ENCODE measurements around the gene MRPL36.
"Not testable (repeated sequence)": the region's sequence is repeated elsewhere in the genome, so short reads cannot be mapped to it uniquely, and the experiment has no call there.

Gene MRPL36

DNA sequence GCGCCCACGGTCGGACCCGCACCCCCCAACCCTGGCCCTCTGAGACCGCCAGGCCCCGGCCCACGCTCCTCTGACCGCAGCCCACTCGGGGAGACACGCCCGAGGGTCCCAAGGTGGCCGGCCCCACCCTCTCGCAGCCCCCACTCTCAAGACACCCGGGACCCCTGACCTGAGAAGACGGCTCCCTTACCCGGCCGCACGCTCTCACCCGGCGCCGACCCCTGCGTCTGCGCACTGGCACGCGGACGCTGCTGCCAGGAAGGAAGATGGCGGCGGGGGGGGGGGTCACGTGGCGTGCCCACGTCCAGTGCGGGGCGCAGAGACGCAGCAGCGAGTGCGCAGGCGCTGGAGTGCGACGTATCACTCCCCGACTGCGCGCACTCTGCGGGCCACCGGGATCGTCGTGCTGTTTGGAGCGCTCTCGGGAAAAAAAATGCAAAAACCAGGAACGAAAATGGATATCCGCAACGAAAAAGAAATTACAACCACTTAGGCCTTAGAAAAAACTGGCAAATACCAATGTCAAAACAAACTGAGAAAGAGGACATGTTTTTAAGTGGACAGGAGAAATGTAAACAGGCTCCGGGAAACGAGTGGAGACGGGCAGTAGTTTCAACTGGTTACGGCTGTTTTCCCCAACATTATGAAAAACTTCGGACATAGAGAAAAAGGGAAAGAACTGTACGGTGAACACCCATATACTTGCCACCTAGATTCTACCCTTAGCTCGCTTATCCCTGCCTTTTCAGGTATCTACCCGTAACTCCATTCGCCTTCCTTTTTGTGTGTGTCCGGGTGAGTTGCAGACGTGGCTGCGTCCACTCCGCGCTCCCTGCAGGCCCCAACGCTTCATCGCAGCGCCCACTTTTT lies at the start of gene MRPL36:
Gene MRPL36, minus strand, starts transcription at position 236 of the 870 bp plus-strand sequence. CDS start 902 bp downstream, outside the sequence.
- peak; percentile 71 for DNase-seq

GRCh38 chr5:1847611-1848010 lies 48.0 kb upstream of the MRPL36 start:
- DNase-seq: no peak

GRCh38 chr5:1847056-1847455 lies 47.4 kb upstream of the MRPL36 start:
- no peak for DNase-seq

GRCh38 chr5:1846583-1846982 lies 46.9 kb upstream of the MRPL36 start:
- no peak for DNase-seq

DNA sequence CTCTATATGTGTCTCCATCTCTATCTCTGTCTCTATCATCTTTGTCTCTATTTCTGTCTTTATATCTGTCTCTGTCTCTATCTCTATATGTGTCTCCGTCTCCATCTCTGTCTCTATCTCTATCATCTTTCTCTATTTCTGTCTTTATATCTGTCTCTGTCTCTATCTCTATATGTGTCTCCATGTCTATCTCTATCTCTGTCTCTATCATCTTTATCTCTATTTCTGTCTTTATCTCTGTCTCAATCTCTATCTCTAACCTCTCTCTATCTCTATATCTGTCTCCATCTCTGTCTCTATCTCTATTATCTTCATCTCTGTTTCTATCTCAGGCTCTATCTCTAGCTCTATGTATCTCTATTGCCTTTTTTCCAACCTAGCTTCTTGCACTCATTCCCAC lies 46.1 kb upstream of the MRPL36 start:
- DNase-seq: no peak

DNA sequence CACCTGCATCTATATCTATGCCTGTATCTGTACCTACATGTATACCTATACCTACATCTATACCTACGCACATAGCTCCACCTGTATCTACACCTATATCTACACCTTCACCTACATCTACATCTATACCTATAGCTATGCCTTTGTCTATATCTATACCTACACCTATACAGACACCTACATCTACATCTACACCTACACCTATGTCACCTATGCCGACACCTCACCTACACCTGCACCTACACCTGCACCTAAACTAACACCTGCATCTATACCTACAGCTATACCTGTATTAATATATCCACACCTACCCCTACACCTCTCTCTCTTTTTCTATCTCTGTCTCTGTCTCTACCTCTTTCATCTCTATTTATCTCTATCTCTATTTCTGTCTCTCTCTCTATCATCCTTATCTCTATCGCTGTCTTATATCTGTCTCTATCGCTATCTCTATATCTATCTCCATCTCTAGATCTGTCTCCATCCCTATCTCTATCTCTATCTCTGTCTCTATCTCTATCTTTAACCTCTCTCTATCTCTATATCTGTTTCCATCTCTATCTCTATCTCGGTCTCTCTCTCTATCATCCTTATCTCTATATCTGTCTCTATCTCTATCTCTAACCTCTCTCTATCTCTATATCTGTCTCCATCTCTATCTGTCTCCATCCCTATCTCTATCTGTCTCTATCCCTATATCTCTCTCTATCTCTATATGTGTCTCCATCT lies 45.2 kb upstream of the MRPL36 start:
- no peak for DNase-seq

GRCh38 chr5:1843761-1844160 lies 44.1 kb upstream of the MRPL36 start:
- not testable (repeated sequence) for DNase-seq

GRCh38 chr5:1842004-1842819 lies 42.6 kb upstream of the MRPL36 start:
- DNase-seq: no peak

DNA sequence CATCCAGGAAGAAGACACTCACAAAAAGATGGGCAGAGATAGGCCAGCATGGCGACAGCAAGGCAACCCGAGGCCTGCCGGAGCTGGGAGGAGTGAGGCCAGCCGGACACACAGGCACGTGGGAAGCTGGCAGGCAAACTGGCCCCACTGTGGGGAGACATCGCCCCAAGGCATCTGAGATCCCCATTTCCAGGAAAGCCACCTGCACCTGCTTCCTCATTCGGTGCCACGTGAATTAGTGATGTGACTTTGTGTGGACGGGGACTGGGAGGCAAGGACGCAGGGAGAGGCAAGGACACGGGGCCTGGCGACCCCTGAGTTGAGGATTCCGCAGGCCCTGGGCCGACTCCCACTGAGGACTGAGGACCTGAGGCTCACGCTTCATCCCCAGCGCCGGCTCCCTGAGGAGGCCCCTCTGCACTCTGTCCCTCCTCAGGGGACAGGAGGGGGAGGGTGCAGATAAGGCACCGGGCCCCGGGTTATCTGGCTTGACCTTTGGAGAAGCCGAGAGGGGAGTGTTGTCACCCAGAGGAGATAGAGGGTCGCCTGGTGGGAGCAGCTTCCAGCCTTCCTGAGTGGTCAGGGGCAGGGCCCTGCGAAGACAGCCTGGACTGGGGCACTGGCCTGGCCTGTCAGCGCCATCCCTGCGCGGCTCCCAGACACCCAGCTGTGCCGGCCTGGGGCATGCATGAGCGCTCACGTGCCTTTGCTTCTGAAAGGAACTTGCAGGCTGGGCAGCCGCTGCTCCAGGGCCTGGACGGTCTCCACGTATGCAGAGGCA lies 41.3 kb upstream of the MRPL36 start:
- no peak for DNase-seq

DNA sequence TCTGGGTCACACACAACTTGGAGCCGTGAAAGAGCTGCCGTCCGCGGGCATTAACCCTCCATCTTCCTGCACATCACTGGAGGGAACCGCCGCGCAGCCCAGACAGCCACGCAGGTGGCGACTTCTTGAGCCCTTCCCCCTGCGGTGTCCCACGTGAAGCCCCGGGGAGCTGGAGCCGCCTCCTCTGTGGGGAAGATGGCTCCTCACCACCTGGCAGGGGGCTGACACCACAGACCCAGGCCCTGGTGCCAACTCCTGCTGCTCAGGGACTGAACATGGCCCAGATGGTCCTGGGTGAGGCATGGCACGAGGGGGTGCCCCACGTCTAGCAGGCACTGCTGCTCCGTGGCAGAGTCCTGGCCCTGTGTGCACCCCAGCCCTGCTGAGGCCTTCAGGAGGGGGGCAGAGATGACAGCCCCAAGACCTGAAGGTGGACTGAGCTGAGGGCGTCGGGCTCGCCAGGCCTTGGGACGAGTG lies 40.5 kb upstream of the MRPL36 start:
- DNase-seq: no peak

- DNase-seq: no peak
Measured at GRCh38 chr5:1838013-1838412, 38.4 kb upstream of the MRPL36 start.

DNA sequence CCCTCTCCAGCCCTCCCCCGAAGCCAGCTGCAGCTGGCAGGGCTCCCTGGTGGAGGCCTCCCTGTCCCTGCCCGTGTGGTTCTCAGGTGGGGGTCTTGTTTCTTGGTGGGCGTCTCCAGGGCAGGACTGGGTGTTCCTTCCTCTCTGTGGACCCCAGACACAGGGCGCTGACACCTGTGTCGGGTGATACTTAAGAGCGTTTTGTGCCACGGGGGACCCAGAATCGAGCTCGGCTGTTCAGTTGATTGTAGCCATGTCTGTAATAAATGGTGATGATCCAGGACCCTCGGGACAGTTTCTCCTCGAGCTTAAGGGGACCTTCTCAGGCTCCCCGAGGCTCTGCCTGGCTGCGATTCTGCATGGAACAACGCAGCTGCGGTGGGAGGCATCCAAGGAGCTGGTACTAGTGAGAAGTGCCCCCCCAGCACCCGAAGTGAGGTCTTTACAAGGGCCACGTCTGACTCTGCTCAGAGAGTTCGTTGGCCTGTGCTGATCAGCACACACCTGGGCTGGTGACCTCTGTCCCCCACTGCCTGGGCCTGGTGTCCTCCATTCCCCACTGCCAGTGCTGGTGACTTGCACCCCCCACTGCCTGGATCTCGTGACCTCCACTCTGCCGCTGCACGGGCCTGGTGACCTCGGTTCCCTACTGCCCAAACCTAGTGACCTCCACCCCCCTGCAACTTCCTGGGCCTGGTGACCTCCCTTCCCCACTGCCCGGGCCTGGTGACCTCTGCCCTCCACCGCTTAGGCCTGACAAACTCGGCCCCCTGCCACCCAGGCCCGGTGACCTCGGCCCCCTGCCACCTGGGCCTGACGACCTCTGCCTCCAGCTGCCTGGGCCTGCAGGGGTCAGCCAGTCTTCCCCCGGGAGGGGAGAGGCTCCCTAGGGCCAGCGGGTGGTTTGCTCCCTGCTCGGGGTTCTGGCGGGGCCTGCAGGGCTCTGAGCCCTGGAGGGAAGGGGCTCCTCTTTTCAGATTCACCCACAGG lies 37.5 kb upstream of the MRPL36 start:
- no peak for DNase-seq

- DNase-seq: no peak
Measured at GRCh38 chr5:1836176-1836890, 36.7 kb upstream of the MRPL36 start.

- DNase-seq: no peak
Measured at GRCh38 chr5:1835431-1835830, 35.8 kb upstream of the MRPL36 start.

DNA sequence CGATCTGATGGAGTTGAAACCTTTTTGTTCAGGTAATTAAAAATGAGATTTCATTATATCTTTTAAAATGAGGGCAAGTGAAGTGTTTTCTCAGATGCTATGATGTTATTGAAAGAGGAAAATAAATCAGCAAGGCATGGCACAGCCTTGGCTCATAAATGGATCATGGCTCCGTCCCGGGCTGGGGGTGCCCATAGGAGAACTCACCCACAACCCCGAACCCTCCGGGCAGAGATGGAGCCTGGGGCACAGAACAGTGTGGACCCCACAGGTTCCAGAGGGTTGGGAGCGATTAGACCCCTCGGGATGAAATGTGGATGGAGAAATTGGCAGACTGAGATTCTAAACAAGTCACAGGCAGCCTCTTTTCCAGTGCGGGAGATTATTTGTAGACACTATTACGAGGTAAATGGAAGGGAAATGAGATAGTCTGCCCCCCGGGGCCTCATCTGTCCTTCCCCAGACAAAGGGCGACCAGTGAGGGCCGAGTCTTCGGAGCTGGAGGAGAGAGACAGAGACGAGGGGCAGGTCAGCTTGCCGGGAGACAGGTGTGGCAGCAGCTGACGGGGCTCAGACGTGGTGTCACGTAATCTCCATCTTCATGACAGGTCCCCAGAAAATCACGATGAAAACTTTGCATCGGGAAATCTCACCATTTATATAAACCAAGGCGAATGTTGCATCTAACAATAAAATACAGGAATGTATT lies 35.2 kb upstream of the MRPL36 start:
- DNase-seq: no peak

DNA sequence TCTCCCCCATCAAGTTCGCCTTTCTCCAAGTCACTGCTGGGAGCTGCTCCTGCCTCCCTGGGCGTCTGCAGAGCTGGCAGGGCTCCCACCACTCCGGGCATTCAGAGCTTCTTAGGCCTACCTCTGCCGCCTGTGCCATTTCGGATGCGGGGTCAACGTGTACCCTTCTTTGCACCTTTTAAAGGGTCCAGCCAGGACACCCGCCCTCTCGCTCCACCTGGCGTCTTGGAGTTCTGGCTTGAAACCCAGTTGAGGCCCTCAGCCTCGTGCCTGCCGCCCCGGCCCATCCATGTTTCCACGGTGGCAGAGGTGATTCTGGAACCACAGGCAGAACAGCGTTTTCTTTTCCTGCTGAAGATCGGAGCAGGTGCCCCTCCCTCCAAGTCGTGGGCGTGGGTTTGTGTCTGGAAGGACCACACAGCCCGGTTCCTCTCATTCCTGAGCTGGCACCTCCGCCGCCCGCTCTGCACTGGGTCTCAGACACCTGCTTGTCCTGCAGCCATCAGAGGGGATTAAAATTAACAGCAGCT lies 34.5 kb upstream of the MRPL36 start:
- DNase-seq: no peak

DNA sequence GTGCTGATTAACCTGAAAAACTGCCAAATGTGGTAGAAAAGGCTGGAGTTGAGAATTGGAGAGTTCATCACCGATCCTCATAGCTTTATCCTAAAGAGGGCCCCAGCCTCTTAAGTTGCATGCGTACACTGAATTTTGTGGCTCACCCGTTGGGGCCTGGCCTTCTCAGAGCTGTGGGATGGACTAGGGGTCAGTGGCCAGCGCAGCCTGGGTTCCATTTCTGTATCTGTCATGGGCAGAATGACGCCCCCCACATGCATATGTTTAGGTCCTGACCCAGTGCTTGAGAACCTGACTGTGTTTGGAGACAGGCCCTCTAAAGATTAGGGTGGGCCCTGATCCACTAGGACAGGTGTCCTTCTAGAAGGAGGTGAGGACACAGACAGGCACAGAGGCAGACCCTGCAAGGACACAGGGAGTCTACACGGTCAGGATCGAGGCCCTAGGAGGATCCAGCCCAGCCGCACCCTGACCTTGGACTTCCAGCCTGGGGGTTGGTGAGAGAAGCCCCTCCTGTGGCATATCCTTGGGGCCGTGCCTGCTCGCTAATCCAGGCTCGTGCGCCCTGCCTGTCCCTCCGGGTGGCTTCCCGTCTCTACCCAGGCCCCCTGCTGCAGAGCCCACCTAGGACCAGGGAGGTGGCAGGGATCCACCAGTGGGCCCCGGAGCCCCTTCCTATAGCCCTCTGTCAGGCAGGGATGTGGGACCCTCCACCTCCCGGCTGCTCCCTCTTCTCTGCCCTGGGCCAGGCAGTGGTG lies 33.8 kb upstream of the MRPL36 start:
- no peak for DNase-seq

- no peak for DNase-seq
Measured at GRCh38 chr5:1832511-1833250, 33.0 kb upstream of the MRPL36 start.
